GM10266 (cell line): ENCODE measurements around the gene KLC4.
"Not testable (repeated sequence)": the region's sequence is repeated elsewhere in the genome, so short reads cannot be mapped to it uniquely, and the experiment has no call there.

Experiments
- DNase-seq: peaks from one replicate; pipeline ENCODE4 v3.0.0; 2012; ENCODE audit errors: extremely low spot score
- TF ChIP-seq, protein P1 (sequence below): IDR thresholded peaks from 2 replicates; pipeline ENCODE4 v1.5.1; 2012; ENCODE audit warnings: mild to moderate bottlenecking, low read depth; ENCODE audit not compliant: control insufficient read depth, insufficient read depth; ENCODE audit errors: missing control alignments

The KLC4 gene

GRCh38 chr6:43078691-43079090 is 19.3 kb downstream of the KLC4 start:
- TF ChIP-seq, protein P1, sequence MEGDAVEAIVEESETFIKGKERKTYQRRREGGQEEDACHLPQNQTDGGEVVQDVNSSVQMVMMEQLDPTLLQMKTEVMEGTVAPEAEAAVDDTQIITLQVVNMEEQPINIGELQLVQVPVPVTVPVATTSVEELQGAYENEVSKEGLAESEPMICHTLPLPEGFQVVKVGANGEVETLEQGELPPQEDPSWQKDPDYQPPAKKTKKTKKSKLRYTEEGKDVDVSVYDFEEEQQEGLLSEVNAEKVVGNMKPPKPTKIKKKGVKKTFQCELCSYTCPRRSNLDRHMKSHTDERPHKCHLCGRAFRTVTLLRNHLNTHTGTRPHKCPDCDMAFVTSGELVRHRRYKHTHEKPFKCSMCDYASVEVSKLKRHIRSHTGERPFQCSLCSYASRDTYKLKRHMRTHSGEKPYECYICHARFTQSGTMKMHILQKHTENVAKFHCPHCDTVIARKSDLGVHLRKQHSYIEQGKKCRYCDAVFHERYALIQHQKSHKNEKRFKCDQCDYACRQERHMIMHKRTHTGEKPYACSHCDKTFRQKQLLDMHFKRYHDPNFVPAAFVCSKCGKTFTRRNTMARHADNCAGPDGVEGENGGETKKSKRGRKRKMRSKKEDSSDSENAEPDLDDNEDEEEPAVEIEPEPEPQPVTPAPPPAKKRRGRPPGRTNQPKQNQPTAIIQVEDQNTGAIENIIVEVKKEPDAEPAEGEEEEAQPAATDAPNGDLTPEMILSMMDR: no peak
- no peak for DNase-seq

- no peak for DNase-seq
- TF ChIP-seq, protein P1: no peak
Observed at GRCh38 chr6:43081043-43081442, 21.6 kb downstream of the KLC4 start.

- DNase-seq: not testable (repeated sequence)
Observed at GRCh38 chr6:43081922-43082321, 22.5 kb downstream of the KLC4 start.

DNA sequence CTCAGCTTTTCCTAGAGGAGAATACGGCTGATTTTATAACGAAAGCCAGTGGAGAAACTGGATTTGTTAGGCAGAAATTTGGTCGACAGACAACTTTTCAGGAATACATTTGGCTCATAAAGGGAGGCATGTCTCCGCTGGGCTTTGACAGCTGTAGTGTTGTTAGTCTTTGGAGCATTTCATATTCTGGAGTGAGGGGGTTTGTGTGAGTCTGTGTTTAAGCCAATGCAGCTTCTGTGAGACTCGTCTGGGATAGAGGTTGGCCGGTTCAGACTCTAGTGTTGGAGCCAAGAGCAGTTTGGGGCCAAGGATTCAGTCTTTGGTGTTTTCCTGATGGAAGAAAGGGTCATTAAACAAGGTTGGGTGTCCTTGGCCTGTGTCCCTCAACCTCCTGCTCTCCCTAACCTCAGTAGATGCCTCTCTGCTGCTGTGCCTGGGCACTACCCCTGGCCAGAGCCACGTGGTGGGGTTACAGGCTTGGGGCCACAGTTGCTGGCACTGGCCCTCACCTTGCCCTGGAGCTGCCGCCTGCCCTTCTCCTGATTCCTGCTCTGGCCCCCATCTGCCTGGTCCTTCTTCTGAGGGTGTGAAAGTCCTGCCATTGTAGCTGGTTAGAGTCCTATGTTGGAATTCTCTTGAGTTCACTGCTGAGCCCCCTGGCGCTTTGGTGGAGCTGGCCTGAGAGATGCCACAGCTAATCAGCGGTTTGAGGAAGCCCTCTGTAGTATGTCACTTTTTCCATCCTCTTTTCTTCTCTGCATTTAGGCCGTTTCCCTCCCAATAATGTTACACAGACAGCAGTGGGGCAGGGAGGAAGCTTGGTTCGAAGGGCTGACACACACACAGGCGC is 23.6 kb downstream of the KLC4 start:
- DNase-seq: no peak

GRCh38 chr6:43086022-43086658 is 26.7 kb downstream of the KLC4 start:
- DNase-seq: peak; percentile 73
- TF ChIP-seq, protein P1: no peak

More for the DNA sequence above, 23.6 kb downstream of the KLC4 start:
- TF ChIP-seq, protein P1: no peak

GRCh38 chr6:43088654-43089056 is 29.2 kb downstream of the KLC4 start:
- TF ChIP-seq, protein P1: no peak
- no peak for DNase-seq

DNA sequence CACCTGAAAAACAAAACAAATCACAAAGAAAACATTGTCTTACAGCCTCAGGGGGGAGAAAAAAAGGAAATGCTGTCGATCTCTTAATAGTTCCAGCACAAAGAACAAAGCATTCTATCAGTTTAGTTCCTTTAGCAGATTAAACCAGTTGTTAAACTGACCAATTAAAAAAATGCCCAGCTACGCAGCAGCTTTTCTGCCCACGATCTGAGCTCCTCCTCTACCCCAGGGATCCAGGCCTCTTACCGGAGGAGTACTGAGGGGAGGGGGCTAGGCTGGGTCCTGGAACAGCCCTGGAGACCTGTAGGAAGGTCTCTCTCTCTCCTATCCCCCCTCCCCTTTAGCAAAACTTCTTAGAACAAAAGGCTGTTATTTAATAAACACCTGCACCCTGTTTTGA is 30.0 kb downstream of the KLC4 start:
- no peak for DNase-seq
- TF ChIP-seq, protein P1: no peak
